CMK (cell line): ENCODE results near the gene ALPP.
"Not testable (repeated sequence)": the region's sequence is repeated elsewhere in the genome, so short reads cannot be mapped to it uniquely, and the experiment has no call there.

Experiments used
- DNase-seq: peaks from one replicate; pipeline ENCODE4 v3.0.0-alpha.2; 2010; ENCODE audit warnings: low read depth

The ALPP gene

GRCh38 chr2:232422051-232422450 is 43.5 kb downstream of the ALPP start:
- no peak for DNase-seq

GRCh38 chr2:232422996-232423395 is 44.4 kb downstream of the ALPP start:
- DNase-seq: not testable (repeated sequence)

GRCh38 chr2:232423407-232423806 is 44.9 kb downstream of the ALPP start:
- not testable (repeated sequence) for DNase-seq

GRCh38 chr2:232431705-232432590 is 53.4 kb downstream of the ALPP start:
- no peak for DNase-seq
